ENCODE measurements around the gene CDC25B.

CDC25B gene

GRCh38 chr20:3803289-3803688, 7.2 kb downstream of the CDC25B start:
- H3K36me3 ChIP-seq (ENCODE audit: control insufficient read depth, insufficient read depth, low read length) = peaks cover 5% of the 10 kb centered on the region
- no peaks in the 10 kb centered on the region for H3K9me3 ChIP-seq (ENCODE audit: control insufficient read depth, low read length)
- 91% methylated on average over 14 of the region's 14 CpGs for WGBS, 2 experiments
- no peaks in the 10 kb centered on the region for H3K27me3 ChIP-seq (ENCODE audit: control insufficient read depth, insufficient read depth, low read length, poor library complexity, severe bottlenecking)
- no peak overlapping the region for H3K4me3 ChIP-seq (ENCODE audit: insufficient read depth, low read depth, low read length)
- no peak overlapping the region for H3K27ac ChIP-seq (ENCODE audit: insufficient read depth, low read depth, low read length, poor library complexity, severe bottlenecking)
- H3K4me1 ChIP-seq (ENCODE audit: control insufficient read depth, insufficient read depth, low read length) = peaks cover 32% of the 10 kb centered on the region

- H3K9me3 ChIP-seq (ENCODE audit: control insufficient read depth, low read length) = no peaks in the 10 kb centered on the region
- peaks cover 5% of the 10 kb centered on the region for H3K36me3 ChIP-seq (ENCODE audit: control insufficient read depth, insufficient read depth, low read length)
- 76 to 78% methylated on average over 6 of the region's 6 CpGs for WGBS, 2 experiments
- H3K27me3 ChIP-seq (ENCODE audit: control insufficient read depth, insufficient read depth, low read length, poor library complexity, severe bottlenecking) = no peaks in the 10 kb centered on the region
- H3K4me3 ChIP-seq (ENCODE audit: insufficient read depth, low read depth, low read length) = no peak overlapping the region
- H3K27ac ChIP-seq (ENCODE audit: insufficient read depth, low read depth, low read length, poor library complexity, severe bottlenecking) = no peak overlapping the region
- H3K4me1 ChIP-seq (ENCODE audit: control insufficient read depth, insufficient read depth, low read length) = peaks cover 31% of the 10 kb centered on the region
These were observed 7.7 kb downstream of the CDC25B start for GRCh38 chr20:3803854-3804253.

- Histone ChIP-seq H3K36me3 (ENCODE audit: control insufficient read depth, insufficient read depth, low read length) (peaks cover 5% of the 10 kb centered on the region), H3K27me3 (ENCODE audit: control insufficient read depth, insufficient read depth, low read length, poor library complexity, severe bottlenecking) (no peaks in the 10 kb centered on the region), H3K9me3 (ENCODE audit: control insufficient read depth, low read length) (no peaks in the 10 kb centered on the region), H3K4me3 (ENCODE audit: insufficient read depth, low read depth, low read length) (no peak overlapping the region), H3K27ac (ENCODE audit: insufficient read depth, low read depth, low read length, poor library complexity, severe bottlenecking) (no peak overlapping the region), H3K4me1 (ENCODE audit: control insufficient read depth, insufficient read depth, low read length) (peaks cover 26% of the 10 kb centered on the region)
- WGBS, 2 experiments = 89 to 91% methylated on average over 11 of the region's 11 CpGs
These were observed 8.2 kb downstream of the CDC25B start for GRCh38 chr20:3804254-3804751.

- H3K27ac ChIP-seq (ENCODE audit: insufficient read depth, low read depth, low read length, poor library complexity, severe bottlenecking) = no peak overlapping the region
- H3K9me3 ChIP-seq (ENCODE audit: control insufficient read depth, low read length) = no peaks in the 10 kb centered on the region
These were observed 8.7 kb downstream of the CDC25B start for GRCh38 chr20:3804781-3805180.

GRCh38 chr20:3808544-3808943, 12.4 kb downstream of the CDC25B start:
- H3K4me3 ChIP-seq (ENCODE audit: insufficient read depth, low read depth, low read length) = no peak overlapping the region

More at GRCh38 chr20:3804781-3805180, 8.7 kb downstream of the CDC25B start:
- H3K4me1 ChIP-seq (ENCODE audit: control insufficient read depth, insufficient read depth, low read length) = peaks cover 22% of the 10 kb centered on the region
- no peak overlapping the region for H3K4me3 ChIP-seq (ENCODE audit: insufficient read depth, low read depth, low read length)
- H3K36me3 ChIP-seq (ENCODE audit: control insufficient read depth, insufficient read depth, low read length) = peaks cover 5% of the 10 kb centered on the region
- WGBS, 2 experiments = 92% methylated on average over 11 of the region's 11 CpGs
- H3K27me3 ChIP-seq (ENCODE audit: control insufficient read depth, insufficient read depth, low read length, poor library complexity, severe bottlenecking) = no peaks in the 10 kb centered on the region

GRCh38 chr20:3811467-3812258, 15.6 kb downstream of the CDC25B start:
- H3K27me3 ChIP-seq (ENCODE audit: control insufficient read depth, insufficient read depth, low read length, poor library complexity, severe bottlenecking) = no peaks in the 10 kb centered on the region
- WGBS, 2 experiments = 83 to 85% methylated on average over 20 of the region's 20 CpGs
- no peaks in the 10 kb centered on the region for H3K9me3 ChIP-seq (ENCODE audit: control insufficient read depth, low read length)
- no peak overlapping the region for H3K4me3 ChIP-seq (ENCODE audit: insufficient read depth, low read depth, low read length)
- H3K27ac ChIP-seq (ENCODE audit: insufficient read depth, low read depth, low read length, poor library complexity, severe bottlenecking) = no peak overlapping the region
- H3K36me3 ChIP-seq (ENCODE audit: control insufficient read depth, insufficient read depth, low read length) = no peaks in the 10 kb centered on the region
- peaks cover 17% of the 10 kb centered on the region for H3K4me1 ChIP-seq (ENCODE audit: control insufficient read depth, insufficient read depth, low read length)

More at GRCh38 chr20:3808544-3808943, 12.4 kb downstream of the CDC25B start:
- Histone ChIP-seq H3K9me3 (ENCODE audit: control insufficient read depth, low read length) (no peaks in the 10 kb centered on the region), H3K27me3 (ENCODE audit: control insufficient read depth, insufficient read depth, low read length, poor library complexity, severe bottlenecking) (no peaks in the 10 kb centered on the region), H3K36me3 (ENCODE audit: control insufficient read depth, insufficient read depth, low read length) (no peaks in the 10 kb centered on the region), H3K27ac (ENCODE audit: insufficient read depth, low read depth, low read length, poor library complexity, severe bottlenecking) (no peak overlapping the region), H3K4me1 (ENCODE audit: control insufficient read depth, insufficient read depth, low read length) (peaks cover 17% of the 10 kb centered on the region)
- WGBS, 2 experiments = 89 to 97% methylated on average over 3 of the region's 3 CpGs

GRCh38 chr20:3812259-3812681, 16.2 kb downstream of the CDC25B start:
- H3K27me3 ChIP-seq (ENCODE audit: control insufficient read depth, insufficient read depth, low read length, poor library complexity, severe bottlenecking) = no peaks in the 10 kb centered on the region
- H3K9me3 ChIP-seq (ENCODE audit: control insufficient read depth, low read length) = no peaks in the 10 kb centered on the region
- no peaks in the 10 kb centered on the region for H3K36me3 ChIP-seq (ENCODE audit: control insufficient read depth, insufficient read depth, low read length)
- WGBS, 2 experiments = 83 to 97% methylated on average over 9 of the region's 9 CpGs
- H3K4me1 ChIP-seq (ENCODE audit: control insufficient read depth, insufficient read depth, low read length) = peaks cover 14% of the 10 kb centered on the region
- H3K4me3 ChIP-seq (ENCODE audit: insufficient read depth, low read depth, low read length) = no peak overlapping the region
- no peak overlapping the region for H3K27ac ChIP-seq (ENCODE audit: insufficient read depth, low read depth, low read length, poor library complexity, severe bottlenecking)

- no peak overlapping the region for H3K27ac ChIP-seq (ENCODE audit: insufficient read depth, low read depth, low read length, poor library complexity, severe bottlenecking)
- WGBS, 2 experiments = 90 to 92% methylated on average over 8 of the region's 8 CpGs
- H3K9me3 ChIP-seq (ENCODE audit: control insufficient read depth, low read length) = no peaks in the 10 kb centered on the region
- H3K4me3 ChIP-seq (ENCODE audit: insufficient read depth, low read depth, low read length) = no peak overlapping the region
- peaks cover 6% of the 10 kb centered on the region for H3K4me1 ChIP-seq (ENCODE audit: control insufficient read depth, insufficient read depth, low read length)
- H3K36me3 ChIP-seq (ENCODE audit: control insufficient read depth, insufficient read depth, low read length) = no peaks in the 10 kb centered on the region
- H3K27me3 ChIP-seq (ENCODE audit: control insufficient read depth, insufficient read depth, low read length, poor library complexity, severe bottlenecking) = no peaks in the 10 kb centered on the region
These were observed 17.1 kb downstream of the CDC25B start for GRCh38 chr20:3812975-3813847.

GRCh38 chr20:3813848-3814581, 17.9 kb downstream of the CDC25B start:
- Histone ChIP-seq H3K9me3 (ENCODE audit: control insufficient read depth, low read length) (no peaks in the 10 kb centered on the region), H3K27me3 (ENCODE audit: control insufficient read depth, insufficient read depth, low read length, poor library complexity, severe bottlenecking) (no peaks in the 10 kb centered on the region), H3K4me1 (ENCODE audit: control insufficient read depth, insufficient read depth, low read length) (peaks cover 6% of the 10 kb centered on the region), H3K4me3 (ENCODE audit: insufficient read depth, low read depth, low read length) (no peak overlapping the region), H3K27ac (ENCODE audit: insufficient read depth, low read depth, low read length, poor library complexity, severe bottlenecking) (no peak overlapping the region), H3K36me3 (ENCODE audit: control insufficient read depth, insufficient read depth, low read length) (no peaks in the 10 kb centered on the region)
- WGBS, 2 experiments = 92 to 95% methylated on average over 11 of the region's 12 CpGs
